PC-9 (cell line): ENCODE data around the gene CCR5. TPM values are rescaled to one million over a fixed set of nuclear protein-coding genes. Genes with fewer than 3 reads are reported as not detected.
A peak's percentile ranks its signal among the peaks of the same experiment; 100 is the strongest.

ENCODE experiments used
- BruUV-seq: library from RNA; stranded (reverse); fragments of 400-500 nt; replicated peaks from 2 replicates; lab custom pipeline; 2021; lab: Mats Ljungman, UMichigan
- CTCF ChIA-PET: fragments of 300-600 bp; sonication (Branson Sonifier 250); formaldehyde crosslinking; loops from one replicate; lab custom pipeline; 2022; ENCODE audit warnings: antibody characterized with exemption; lab: Charles Lee
- POLR2A ChIA-PET: fragments of 300-600 bp; sonication (Branson Sonifier 250); formaldehyde crosslinking; loops from one replicate; lab custom pipeline; 2022; ENCODE audit warnings: antibody characterized with exemption; ENCODE audit not compliant: unreplicated experiment; lab: Charles Lee
- DNase-seq, 2 experiments: peaks; one replicate each; pipeline versions ENCODE4 v3.0.0 to v3.0.0-alpha.2; 2015 to 2022; ENCODE audit warnings: mixed read lengths in 1 of 2
- H2AFZ ChIP-seq: fragments of 200-600 bp; sonication (generic); 2 replicates; pipeline ENCODE4 v1.8.1; 2017; ENCODE audit warnings: antibody characterized with exemption
- H3F3A ChIP-seq: fragments of 200-600 bp; sonication (generic); 2 replicates; pipeline ENCODE4 v1.8.1; 2017; ENCODE audit warnings: antibody characterized with exemption, mild to moderate bottlenecking, low read depth; ENCODE audit not compliant: insufficient read depth
- H3K27ac ChIP-seq: fragments of 200-600 bp; sonication (generic); 2 replicates; pipeline ENCODE4 v1.6.1; 2016; ENCODE audit warnings: mixed run types
- H3K27me3 ChIP-seq: fragments of 200-600 bp; sonication (generic); 2 replicates; pipeline ENCODE4 v1.6.1; 2016; ENCODE audit warnings: low read depth, mixed run types; ENCODE audit not compliant: insufficient read depth
- H3K36me3 ChIP-seq: fragments of 200-600 bp; sonication (generic); 2 replicates; pipeline ENCODE4 v1.6.1; 2016; ENCODE audit warnings: low read depth, mixed run types
- H3K4me1 ChIP-seq: fragments of 200-600 bp; sonication (generic); replicated peaks from 2 replicates; pipeline ENCODE4 v1.6.1; 2016; ENCODE audit warnings: mixed run types; ENCODE audit not compliant: insufficient read depth
- H3K4me2 ChIP-seq: fragments of 200-600 bp; sonication (generic); 2 replicates; pipeline ENCODE4 v1.6.1; 2017; ENCODE audit warnings: mixed run types
- H3K4me3 ChIP-seq: fragments of 200-600 bp; sonication (generic); 2 replicates; pipeline ENCODE4 v1.6.1; 2016; ENCODE audit warnings: mixed run types
- H3K79me2 ChIP-seq: fragments of 200-600 bp; sonication (generic); 2 replicates; pipeline ENCODE4 v1.6.1; 2017; ENCODE audit warnings: low read depth, mixed run types
- H3K9me2 ChIP-seq: fragments of 200-600 bp; sonication (generic); 2 replicates; pipeline ENCODE4 v1.8.1; 2017; ENCODE audit warnings: mild to moderate bottlenecking; ENCODE audit not compliant: insufficient read depth
- H3K9me3 ChIP-seq: fragments of 200-600 bp; sonication (generic); 2 replicates; pipeline ENCODE4 v1.8.1; 2016; ENCODE audit warnings: low read depth; ENCODE audit not compliant: insufficient read depth
- H4K20me1 ChIP-seq: fragments of 200-600 bp; sonication (generic); 2 replicates; pipeline ENCODE4 v1.8.1; 2017; ENCODE audit not compliant: insufficient read depth
- CTCF ChIP-seq: fragments of 200-600 bp; sonication (generic); conservative IDR thresholded peaks from 2 replicates; pipeline ENCODE4 v1.6.1; 2017; ENCODE audit warnings: mixed run types, antibody characterized with exemption, mild to moderate bottlenecking, moderate library complexity
- EZH2 ChIP-seq: fragments of 200-600 bp; sonication (generic); IDR thresholded peaks from 2 replicates; pipeline ENCODE4 v1.8.0; 2017; ENCODE audit warnings: antibody characterized with exemption, low read depth
- intact Hi-C: fragments of 100-400 bp; cut with micrococcal nuclease; formaldehyde crosslinking; loops from one replicate; pipeline ENCODE4 v1.10.0; 2022; ENCODE audit not compliant: unreplicated experiment
- total RNA-seq: library from RNA; stranded (reverse); gene quantifications from 2 replicates; pipeline ENCODE4 v1.2.3, GENCODE V29; 2021

CCR5 gene
- total RNA-seq, 1 experiment from 2014 or later = not detected

- Histone ChIP-seq H3K9me2 (no peaks in the 10 kb centered on the region), H3K27me3 (no peaks in the 10 kb centered on the region), H3K9me3 (no peaks in the 10 kb centered on the region), H3K4me1 (peaks cover 58% of the 10 kb centered on the region), H2AFZ (no peak overlapping the region), H3F3A (peaks cover 24% of the 10 kb centered on the region), H4K20me1 (no peaks in the 10 kb centered on the region), H3K79me2 (peaks cover 41% of the 10 kb centered on the region), H3K27ac (no peak overlapping the region), H3K4me3 (no peak overlapping the region), H3K36me3 (peaks cover 8% of the 10 kb centered on the region; the same call in 1 of the 2 replicates), H3K4me2 (peak overlapping the region; percentile 88)
- BruUV-seq = no TSS peak
- POLR2A ChIA-PET = no interaction called here
- CTCF ChIA-PET = no interaction called here
- DNase-seq = no peak
- TF ChIP-seq EZH2 = no peak
- TF ChIP-seq CTCF = peak; percentile 39; the same call in 1 of the 2 replicates
- intact Hi-C loops = no loop called here
These were observed 40.5 kb downstream of the CCR5 start for GRCh38 chr3:46411271-46411670.

- H3K4me2 ChIP-seq = no peak overlapping the region
- no peaks in the 10 kb centered on the region for H3K27me3 ChIP-seq
- intact Hi-C loops = no loop called here
- no peak overlapping the region for H3K4me3 ChIP-seq
- BruUV-seq = no TSS peak
- H3K4me1 ChIP-seq = peaks cover 52% of the 10 kb centered on the region
- DNase-seq = no peak
- ChIA-PET CTCF (no interaction called here), POLR2A (no interaction called here)
- H4K20me1 ChIP-seq = no peaks in the 10 kb centered on the region
- H3K9me2 ChIP-seq = no peaks in the 10 kb centered on the region
- H3K79me2 ChIP-seq = peaks cover 27% of the 10 kb centered on the region
- TF ChIP-seq CTCF = no peak
- TF ChIP-seq EZH2 = no peak
- no peak overlapping the region for H3K27ac ChIP-seq
- peaks cover 8% of the 10 kb centered on the region; the same call in 1 of the 2 replicates for H3K36me3 ChIP-seq
- H3F3A ChIP-seq = peaks cover 10% of the 10 kb centered on the region; the same call in 1 of the 2 replicates
- no peak overlapping the region for H2AFZ ChIP-seq
- H3K9me3 ChIP-seq = no peaks in the 10 kb centered on the region
These were observed 42.1 kb downstream of the CCR5 start for GRCh38 chr3:46412786-46413298.

GRCh38 chr3:46413951-46414350, 43.2 kb downstream of the CCR5 start:
- peaks cover 2% of the 10 kb centered on the region; the same call in 1 of the 2 replicates for H3K36me3 ChIP-seq
- no peak overlapping the region for H3K4me3 ChIP-seq
- H4K20me1 ChIP-seq = no peaks in the 10 kb centered on the region
- no peak for DNase-seq
- no peak overlapping the region for H3K4me2 ChIP-seq
- BruUV-seq = no TSS peak
- ChIA-PET CTCF (interaction anchor here (0.5 to 0.6 kb wide), 2 partner anchors 37 to 144 kb away, joined by 3 to 4 read pairs; no protein-coding TSS in a partner anchor), POLR2A (no interaction called here)
- H3K9me2 ChIP-seq = no peaks in the 10 kb centered on the region
- peaks cover 9% of the 10 kb centered on the region; the same call in 1 of the 2 replicates for H3F3A ChIP-seq
- no peaks in the 10 kb centered on the region for H3K27me3 ChIP-seq
- H3K79me2 ChIP-seq = peaks cover 15% of the 10 kb centered on the region
- no peak overlapping the region for H2AFZ ChIP-seq
- intact Hi-C loops = no loop called here
- H3K27ac ChIP-seq = no peak overlapping the region
- TF ChIP-seq EZH2 (no peak), CTCF (no peak)
- H3K4me1 ChIP-seq = peaks cover 42% of the 10 kb centered on the region
- H3K9me3 ChIP-seq = no peaks in the 10 kb centered on the region
